ENCODE data around the gene MLH3. TPM values are rescaled to one million over a fixed set of nuclear protein-coding genes. Genes with fewer than 3 reads are reported as not detected.
"Not testable (repeated sequence)": the region's sequence is repeated elsewhere in the genome, so short reads cannot be mapped to it uniquely, and the experiment has no call there.

Gene MLH3
- total RNA-seq, 2 donors from 2014 or later, result 16.5 to 22.0 TPM

GRCh38 chr14:75081660-75082229 is 30.5 kb upstream of the MLH3 start:
- Mint-ChIP-seq H3K36me3 (ENCODE audit: low read depth) (no peaks in the 10 kb centered on the region), H3K4me1 (no peaks in the 10 kb centered on the region), H3K27ac (no peak overlapping the region)

DNA sequence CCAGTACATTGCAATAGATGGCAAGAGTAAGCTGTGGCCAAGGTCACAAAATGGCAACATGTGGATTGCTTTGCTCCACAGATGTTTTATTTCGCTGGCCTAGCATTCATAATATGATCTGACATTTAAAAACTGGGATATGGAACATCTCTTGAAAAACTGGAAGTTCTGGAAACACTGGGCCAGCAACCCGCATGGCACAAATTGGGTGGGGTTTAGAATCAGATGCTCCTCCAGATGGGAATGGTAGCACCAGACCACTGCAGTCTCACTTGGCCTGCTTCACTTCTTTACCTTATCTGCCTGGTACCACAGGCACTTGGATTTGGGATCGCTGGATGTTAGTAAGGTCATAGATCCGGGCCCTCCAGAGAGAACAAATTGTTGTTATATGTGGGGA is 28.3 kb upstream of the MLH3 start:
- ATAC-seq, result no peak
- no peak for DNase-seq
- Mint-ChIP-seq H3K4me3 (no peak overlapping the region), H3K27ac (no peak overlapping the region), H3K36me3 (ENCODE audit: low read depth) (peaks cover 2% of the 10 kb centered on the region), H3K4me1 (peaks cover 3% of the 10 kb centered on the region), H3K27me3 (no peaks in the 10 kb centered on the region)
- H3K9me3 ChIP-seq (ENCODE audit: control insufficient read depth, low read length, poor library complexity, severe bottlenecking), result no peaks in the 10 kb centered on the region

More at GRCh38 chr14:75081660-75082229, 30.5 kb upstream of the MLH3 start:
- ATAC-seq (no peak), DNase-seq (no peak)
- H3K9me3 ChIP-seq (ENCODE audit: control insufficient read depth, low read length, poor library complexity, severe bottlenecking), result no peaks in the 10 kb centered on the region
- no peak overlapping the region for H3K4me3 Mint-ChIP-seq
- no peaks in the 10 kb centered on the region for H3K27me3 Mint-ChIP-seq

- ATAC-seq, result no peak
- Mint-ChIP-seq H3K27ac (no peak overlapping the region), H3K36me3 (ENCODE audit: low read depth) (peaks cover 2% of the 10 kb centered on the region), H3K4me3 (no peak overlapping the region), H3K4me1 (peaks cover 3% of the 10 kb centered on the region), H3K27me3 (no peaks in the 10 kb centered on the region)
- H3K9me3 ChIP-seq (ENCODE audit: control insufficient read depth, low read length, poor library complexity, severe bottlenecking), result no peaks in the 10 kb centered on the region
- DNase-seq, result no peak
These were observed 26.5 kb upstream of the MLH3 start for GRCh38 chr14:75077794-75078193.

GRCh38 chr14:75070383-75070782 is 19.1 kb upstream of the MLH3 start:
- H3K9me3 ChIP-seq (ENCODE audit: control insufficient read depth, low read length, poor library complexity, severe bottlenecking), result no peaks in the 10 kb centered on the region
- DNase-seq, result no peak
- ATAC-seq, result no peak
- H3K4me3 Mint-ChIP-seq, result no peak overlapping the region
- no peaks in the 10 kb centered on the region for H3K27me3 Mint-ChIP-seq
- H3K27ac Mint-ChIP-seq, result no peak overlapping the region
- H3K4me1 Mint-ChIP-seq, result peaks cover 6% of the 10 kb centered on the region
- H3K36me3 Mint-ChIP-seq (ENCODE audit: low read depth), result peaks cover 2% of the 10 kb centered on the region

- H3K36me3 Mint-ChIP-seq (ENCODE audit: low read depth), result no peaks in the 10 kb centered on the region
- ATAC-seq (no peak), DNase-seq (no peak)
- H3K9me3 ChIP-seq (ENCODE audit: control insufficient read depth, low read length, poor library complexity, severe bottlenecking), result no peaks in the 10 kb centered on the region
- no peak overlapping the region for H3K27ac Mint-ChIP-seq
- H3K27me3 Mint-ChIP-seq, result no peaks in the 10 kb centered on the region
- H3K4me3 Mint-ChIP-seq, result no peak overlapping the region
- H3K4me1 Mint-ChIP-seq, result peaks cover 2% of the 10 kb centered on the region
These were observed 18.5 kb upstream of the MLH3 start for GRCh38 chr14:75069811-75070145.

GRCh38 chr14:75069121-75069810 is 18.0 kb upstream of the MLH3 start, which contains the start of gene ZC2HC1C:
Gene ZC2HC1C (plus strand): TSS chr14:75069641. CDS start chr14:75070574, 933 bp downstream.
- H3K27me3 Mint-ChIP-seq, result no peaks in the 10 kb centered on the region
- DNase-seq (peak; percentile 21 to 46 (median 35)), ATAC-seq (peak; percentile 83)
- peaks cover 3% of the 10 kb centered on the region for H3K4me1 Mint-ChIP-seq
- H3K9me3 ChIP-seq (ENCODE audit: control insufficient read depth, low read length, poor library complexity, severe bottlenecking), result no peaks in the 10 kb centered on the region
- H3K36me3 Mint-ChIP-seq (ENCODE audit: low read depth), result no peaks in the 10 kb centered on the region
- no peak within 1 kb of the TSS for H3K4me3 Mint-ChIP-seq
- no peak within 1 kb of the TSS for H3K27ac Mint-ChIP-seq

- Mint-ChIP-seq H3K4me3 (no peak overlapping the region), H3K27ac (no peak overlapping the region), H3K36me3 (ENCODE audit: low read depth) (peaks cover 2% of the 10 kb centered on the region), H3K4me1 (peaks cover 9% of the 10 kb centered on the region), H3K27me3 (no peaks in the 10 kb centered on the region)
- no peak for DNase-seq
- no peaks in the 10 kb centered on the region for H3K9me3 ChIP-seq (ENCODE audit: control insufficient read depth, low read length, poor library complexity, severe bottlenecking)
- no peak for ATAC-seq
These were observed 17.2 kb upstream of the MLH3 start for GRCh38 chr14:75068294-75069120.

DNA sequence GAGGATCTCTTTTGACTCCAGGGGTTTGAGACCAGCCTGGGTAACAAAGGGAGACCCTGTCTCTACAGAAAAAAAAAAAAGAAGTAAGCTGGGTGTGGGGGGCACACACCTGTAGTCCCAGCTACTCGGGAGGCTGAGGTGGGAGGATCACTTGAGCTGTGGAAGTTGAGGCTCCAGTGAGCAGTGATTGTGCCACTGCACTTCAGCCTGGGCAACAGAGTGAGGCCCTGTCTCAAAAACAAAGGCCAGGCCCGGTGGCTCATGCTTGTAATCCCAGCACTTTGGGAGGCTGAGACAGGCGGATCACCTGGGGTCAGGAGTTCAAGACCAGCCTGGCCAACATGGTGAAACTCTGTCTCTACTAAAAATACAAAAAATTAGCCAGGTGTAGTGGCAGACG is 16.5 kb upstream of the MLH3 start:
- H3K27ac Mint-ChIP-seq; DNase-seq; H3K27me3 Mint-ChIP-seq; H3K4me3 Mint-ChIP-seq; H3K9me3 ChIP-seq (ENCODE audit: control insufficient read depth, low read length, poor library complexity, severe bottlenecking); H3K36me3 Mint-ChIP-seq (ENCODE audit: low read depth); ATAC-seq: not testable (repeated sequence)
- H3K4me1 Mint-ChIP-seq, result peaks cover 14% of the 10 kb centered on the region

DNA sequence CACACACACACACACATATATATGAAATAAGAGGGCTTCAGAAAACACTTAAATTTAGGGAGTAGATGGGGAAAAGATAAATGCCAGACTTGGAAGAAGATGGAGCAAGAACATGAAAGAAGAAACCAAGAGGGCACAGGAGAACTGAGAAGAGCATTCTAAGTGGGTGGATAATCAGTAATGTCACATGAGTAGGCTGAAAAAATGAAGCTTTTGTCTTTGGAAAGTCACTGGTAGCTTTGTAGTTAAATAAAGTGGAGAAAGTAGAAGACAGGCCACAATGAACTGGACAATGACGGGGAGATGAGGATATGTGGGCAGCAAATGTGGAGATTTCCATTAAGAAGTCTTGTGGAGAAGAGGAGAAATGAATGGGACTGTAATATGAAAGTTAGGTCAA is 15.9 kb upstream of the MLH3 start:
- H3K27ac Mint-ChIP-seq, result no peak overlapping the region
- DNase-seq (no peak), ATAC-seq (no peak)
- no peak overlapping the region for H3K4me3 Mint-ChIP-seq
- no peaks in the 10 kb centered on the region for H3K27me3 Mint-ChIP-seq
- H3K36me3 Mint-ChIP-seq (ENCODE audit: low read depth), result peaks cover 2% of the 10 kb centered on the region
- peaks cover 16% of the 10 kb centered on the region for H3K4me1 Mint-ChIP-seq
- no peaks in the 10 kb centered on the region for H3K9me3 ChIP-seq (ENCODE audit: control insufficient read depth, low read length, poor library complexity, severe bottlenecking)

- Mint-ChIP-seq H3K4me1 (peaks cover 16% of the 10 kb centered on the region), H3K4me3 (no peak overlapping the region), H3K36me3 (ENCODE audit: low read depth) (peaks cover 2% of the 10 kb centered on the region), H3K27ac (no peak overlapping the region), H3K27me3 (no peaks in the 10 kb centered on the region)
- H3K9me3 ChIP-seq (ENCODE audit: control insufficient read depth, low read length, poor library complexity, severe bottlenecking), result no peaks in the 10 kb centered on the region
- DNase-seq, result no peak
- ATAC-seq, result no peak
These were observed 15.4 kb upstream of the MLH3 start for GRCh38 chr14:75066691-75067090.

GRCh38 chr14:75064205-75064567 is 12.9 kb upstream of the MLH3 start:
- Mint-ChIP-seq H3K4me1 (peaks cover 18% of the 10 kb centered on the region), H3K27me3 (no peaks in the 10 kb centered on the region), H3K27ac (peak overlapping the region; percentile 99), H3K4me3 (peak overlapping the region; percentile 100), H3K36me3 (ENCODE audit: low read depth) (peaks cover 5% of the 10 kb centered on the region)
- ATAC-seq (peak; percentile 30), DNase-seq (no peak)
- H3K9me3 ChIP-seq (ENCODE audit: control insufficient read depth, low read length, poor library complexity, severe bottlenecking), result no peaks in the 10 kb centered on the region

- Mint-ChIP-seq H3K4me3 (peak within 1 kb of the TSS; percentile 100), H3K27me3 (no peaks in the 10 kb centered on the region), H3K27ac (peak within 1 kb of the TSS; percentile 99), H3K4me1 (peaks cover 18% of the 10 kb centered on the region), H3K36me3 (ENCODE audit: low read depth) (peaks cover 5% of the 10 kb centered on the region)
- ATAC-seq (peak; percentile 99), DNase-seq (peak; percentile 78 to 83 (median 83))
- no peaks in the 10 kb centered on the region for H3K9me3 ChIP-seq (ENCODE audit: control insufficient read depth, low read length, poor library complexity, severe bottlenecking)
These were observed 12.4 kb upstream of the MLH3 start, which contains the start of gene ACYP1 for GRCh38 chr14:75063491-75064204. Gene ACYP1 (minus strand): TSS chr14:75064024. CDS start chr14:75063553, 471 bp downstream.

DNA sequence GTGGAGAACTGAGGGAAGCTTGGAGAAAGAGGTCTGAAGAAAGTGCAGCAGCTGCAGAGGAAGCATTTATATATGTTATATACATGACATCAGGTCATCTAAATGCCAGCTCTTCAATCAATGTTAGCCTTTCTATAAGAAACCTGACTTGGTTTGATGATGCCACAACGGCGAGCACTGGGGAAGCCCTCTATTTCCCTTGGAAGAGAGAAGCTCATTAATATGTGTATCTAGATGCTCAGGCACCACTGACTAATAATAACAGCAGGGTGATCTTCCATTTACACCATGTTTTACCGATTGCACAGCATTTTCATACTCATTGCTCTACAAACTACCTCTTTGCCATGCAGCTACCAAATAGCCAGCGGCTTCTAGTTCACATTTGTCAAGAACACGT is 11.7 kb upstream of the MLH3 start:
- Mint-ChIP-seq H3K4me3 (peak overlapping the region; percentile 100), H3K27me3 (no peaks in the 10 kb centered on the region), H3K27ac (peak overlapping the region; percentile 99), H3K36me3 (ENCODE audit: low read depth) (peaks cover 5% of the 10 kb centered on the region), H3K4me1 (peaks cover 18% of the 10 kb centered on the region)
- DNase-seq (no peak), ATAC-seq (peak; percentile 12)
- H3K9me3 ChIP-seq (ENCODE audit: control insufficient read depth, low read length, poor library complexity, severe bottlenecking), result no peaks in the 10 kb centered on the region
